Trophoblast cell (in vitro differentiated cells and primary cell): ENCODE measurements around the gene PATZ1. TPM values are rescaled to one million over a fixed set of nuclear protein-coding genes. Genes with fewer than 3 reads are reported as not detected.
A peak's percentile ranks its signal among the peaks of the same experiment; 100 is the strongest.
"Not testable (repeated sequence)": the region's sequence is repeated elsewhere in the genome, so short reads cannot be mapped to it uniquely, and the experiment has no call there.

Experiments used
- DNase-seq, 2 donors: peaks; one replicate each; pipeline ENCODE4 v3.0.0-alpha.2; 2016
- H2AFZ ChIP-seq: 2 replicates; pipeline ENCODE4 v1.6.1; 2013; ENCODE audit warnings: low read length, moderate library complexity, mild to moderate bottlenecking; ENCODE audit not compliant: insufficient read depth, poor library complexity
- H2AK5ac ChIP-seq: 2 replicates; pipeline ENCODE4 v1.6.1; 2013; ENCODE audit warnings: mild to moderate bottlenecking, low read length
- H2BK120ac ChIP-seq: 2 replicates; pipeline ENCODE4 v1.6.1; 2013; ENCODE audit warnings: low read length, mild to moderate bottlenecking, moderate library complexity; ENCODE audit not compliant: insufficient read depth, poor library complexity
- H2BK12ac ChIP-seq: 2 replicates; pipeline ENCODE4 v1.6.1; 2013; ENCODE audit warnings: mild to moderate bottlenecking, low read length, moderate library complexity
- H2BK5ac ChIP-seq: 2 replicates; pipeline ENCODE4 v1.6.1; 2013; ENCODE audit warnings: low read length, low read depth, moderate library complexity, mild to moderate bottlenecking; ENCODE audit not compliant: poor library complexity
- H3K14ac ChIP-seq: 2 replicates; pipeline ENCODE4 v1.6.1; 2013; ENCODE audit warnings: mild to moderate bottlenecking, low read length
- H3K18ac ChIP-seq: 2 replicates; pipeline ENCODE4 v1.6.1; 2013; ENCODE audit warnings: mild to moderate bottlenecking, low read length
- H3K23ac ChIP-seq: 2 replicates; pipeline ENCODE4 v1.6.1; 2013; ENCODE audit warnings: low read length
- H3K27ac ChIP-seq: 2 replicates; pipeline ENCODE4 v1.5.1; 2013; ENCODE audit warnings: low read depth, mild to moderate bottlenecking, inconsistent platforms, low read length, moderate library complexity
- H3K27me3 ChIP-seq: 2 replicates; pipeline ENCODE4 v1.6.1; 2013; ENCODE audit warnings: inconsistent platforms, mild to moderate bottlenecking, low read length, moderate library complexity; ENCODE audit not compliant: insufficient read depth
- H3K36me3 ChIP-seq, 2 experiments: 1 replicate in 1 of 2; 2 replicates in 1 of 2; pipeline ENCODE4 v1.6.1; 2013; ENCODE audit warnings: low read length in 2 of 2, mild to moderate bottlenecking in 2 of 2, moderate library complexity in 1 of 2; ENCODE audit not compliant: insufficient read depth in 2 of 2, control insufficient read depth in 1 of 2
- H3K4ac ChIP-seq: 2 replicates; pipeline ENCODE4 v1.6.1; 2013; ENCODE audit warnings: low read depth, mild to moderate bottlenecking, low read length, moderate library complexity
- H3K4me1 ChIP-seq, 2 experiments: 1 replicate in 1 of 2; 2 replicates in 1 of 2; pipeline ENCODE4 v1.6.1; 2013; ENCODE audit warnings: low read length in 2 of 2, mild to moderate bottlenecking in 2 of 2, moderate library complexity in 1 of 2; ENCODE audit not compliant: insufficient read depth in 2 of 2, control insufficient read depth in 1 of 2
- H3K4me2 ChIP-seq: 2 replicates; pipeline ENCODE4 v1.6.1; 2013; ENCODE audit warnings: inconsistent platforms, mild to moderate bottlenecking, low read length, moderate library complexity
- H3K4me3 ChIP-seq: 2 replicates; pipeline ENCODE4 v1.5.1; 2013; ENCODE audit warnings: mild to moderate bottlenecking, low read depth, low read length, inconsistent platforms
- H3K79me1 ChIP-seq: one replicate; pipeline ENCODE4 v1.6.1; 2013; ENCODE audit warnings: low read length
- H3K79me2 ChIP-seq: 2 replicates; pipeline ENCODE4 v1.6.1; 2013; ENCODE audit warnings: low read length, mild to moderate bottlenecking; ENCODE audit not compliant: control insufficient read depth, insufficient read depth, poor library complexity
- H3K9ac ChIP-seq: 2 replicates; pipeline ENCODE4 v1.6.1; 2013; ENCODE audit warnings: mild to moderate bottlenecking, low read length
- H3K9me3 ChIP-seq: 2 replicates; pipeline ENCODE4 v1.6.1; 2013; ENCODE audit warnings: low read depth, mild to moderate bottlenecking, control low read depth, inconsistent platforms, low read length; ENCODE audit not compliant: insufficient read depth
- H4K12ac ChIP-seq: 2 replicates; pipeline ENCODE4 v1.6.1; 2013; ENCODE audit warnings: low read depth, mild to moderate bottlenecking, low read length, moderate library complexity
- H4K8ac ChIP-seq: 2 replicates; pipeline ENCODE4 v1.6.1; 2013; ENCODE audit warnings: low read depth, mild to moderate bottlenecking, low read length, moderate library complexity
- H4K91ac ChIP-seq: one replicate; pipeline ENCODE4 v1.6.1; 2013; ENCODE audit warnings: low read depth, mild to moderate bottlenecking, low read length, moderate library complexity
- WGBS: extraction: QIAGEN DNeasy Blood & Tissue Kit; methylation state at CpG from one replicate; pipeline ENCODE4 v1.1.7; 2013; ENCODE audit warnings: missing lambda C conversion rate; ENCODE audit not compliant: insufficient read length, insufficient coverage; ENCODE audit errors: extremely low coverage; 5-methylcytosine and 5-hydroxymethylcytosine counted together
- polyA plus RNA-seq: library from polyadenylated mRNA; stranded (reverse); fragments of 200-250 nt; gene quantifications from 2 replicates; pipeline ENCODE4 v1.2.3, GENCODE V29; 2013

Gene PATZ1
- polyA plus RNA-seq, result 19.9 and 20.7 TPM in 2 replicates

GRCh38 chr22:31346255-31346732 lies at the start of gene PATZ1:
Gene PATZ1 (minus strand): TSS chr22:31346346. CDS start chr22:31345602, 744 bp downstream.
- Histone ChIP-seq H3K4me2 (peak within 1 kb of the TSS; percentile 95), H3K79me2 (peaks cover 33% of the 10 kb centered on the region), H3K9ac (peak within 1 kb of the TSS; percentile 96), H4K8ac (peak within 1 kb of the TSS; percentile 97), H3K4ac (peak within 1 kb of the TSS; percentile 91), H3K14ac (peak within 1 kb of the TSS; percentile 99), H2BK12ac (peak within 1 kb of the TSS; percentile 56), H3K9me3 (no peaks in the 10 kb centered on the region), H3K36me3 (peaks cover 25 to 28% of the 10 kb centered on the region in 2 experiments), H3K23ac (peak within 1 kb of the TSS; percentile 17), H3K4me1 (peaks cover 27 to 37% of the 10 kb centered on the region in 2 experiments), H3K18ac (peak within 1 kb of the TSS; percentile 95), H3K27ac (peak within 1 kb of the TSS; percentile 98), H2BK120ac (peak within 1 kb of the TSS; percentile 95), H3K79me1 (peaks cover 39% of the 10 kb centered on the region), H3K4me3 (peak within 1 kb of the TSS; percentile 91), H2AFZ (peak within 1 kb of the TSS; percentile 92), H2AK5ac (peak within 1 kb of the TSS; percentile 80), H3K27me3 (no peaks in the 10 kb centered on the region), H2BK5ac (peak within 1 kb of the TSS; percentile 96), H4K91ac (peak within 1 kb of the TSS; percentile 99), H4K12ac (peak within 1 kb of the TSS; percentile 99)
- peak; percentile 17 to 49 for DNase-seq
- WGBS, result no CpG with 5 or more reads among the region's 41 CpGs

- Histone ChIP-seq H4K8ac (no peak overlapping the region), H2BK12ac (no peak overlapping the region), H2BK120ac (no peak overlapping the region), H3K4me1 (no peaks in the 10 kb centered on the region), H3K79me1 (peaks cover 3% of the 10 kb centered on the region), H3K14ac (no peak overlapping the region), H3K79me2 (peaks cover 3% of the 10 kb centered on the region), H3K9me3 (peaks cover 2% of the 10 kb centered on the region), H3K4me2 (no peak overlapping the region), H3K27ac (no peak overlapping the region), H2BK5ac (no peak overlapping the region), H3K4ac (no peak overlapping the region), H3K27me3 (no peaks in the 10 kb centered on the region), H3K9ac (no peak overlapping the region), H4K91ac (no peak overlapping the region), H3K18ac (no peak overlapping the region), H2AK5ac (no peak overlapping the region), H3K23ac (no peak overlapping the region), H3K4me3 (no peak overlapping the region), H3K36me3 (no peaks in the 10 kb centered on the region), H2AFZ (no peak overlapping the region), H4K12ac (no peak overlapping the region)
- WGBS, result no CpG with 5 or more reads among the region's 3 CpGs
- no peak for DNase-seq
Measured at GRCh38 chr22:31394326-31394725, 48.2 kb upstream of the PATZ1 start.

GRCh38 chr22:31393893-31394292 lies 47.7 kb upstream of the PATZ1 start:
- H2BK120ac ChIP-seq, result no peak overlapping the region
- no peak overlapping the region for H3K14ac ChIP-seq
- no peak overlapping the region for H4K12ac ChIP-seq
- H3K36me3 ChIP-seq, result no peaks in the 10 kb centered on the region
- no peak overlapping the region for H4K8ac ChIP-seq
- H3K4me1 ChIP-seq, result no peaks in the 10 kb centered on the region
- H3K18ac ChIP-seq, result no peak overlapping the region
- H3K23ac ChIP-seq, result no peak overlapping the region
- no CpG with 5 or more reads among the region's 2 CpGs for WGBS
- no peak for DNase-seq
- H2AK5ac ChIP-seq, result no peak overlapping the region
- no peak overlapping the region for H3K9ac ChIP-seq
- peaks cover 2% of the 10 kb centered on the region for H3K9me3 ChIP-seq
- no peak overlapping the region for H3K27ac ChIP-seq
- H3K4ac ChIP-seq, result no peak overlapping the region
- no peaks in the 10 kb centered on the region for H3K27me3 ChIP-seq
- no peak overlapping the region for H2AFZ ChIP-seq
- H3K79me2 ChIP-seq, result no peaks in the 10 kb centered on the region
- H3K79me1 ChIP-seq, result peaks cover under 1% of the 10 kb centered on the region
- no peak overlapping the region for H3K4me2 ChIP-seq
- H2BK12ac ChIP-seq, result no peak overlapping the region
- no peak overlapping the region for H3K4me3 ChIP-seq
- no peak overlapping the region for H2BK5ac ChIP-seq
- no peak overlapping the region for H4K91ac ChIP-seq

GRCh38 chr22:31378651-31379050 lies 32.5 kb upstream of the PATZ1 start:
- not testable (repeated sequence) for H2BK12ac ChIP-seq, H3K79me1 ChIP-seq
- no CpG with 5 or more reads among the region's 6 CpGs for WGBS

More at GRCh38 chr22:31378651-31379050, 32.5 kb upstream of the PATZ1 start:
- H3K4me2 ChIP-seq, H3K9ac ChIP-seq, H2BK5ac ChIP-seq, H3K18ac ChIP-seq, H3K14ac ChIP-seq, H3K4ac ChIP-seq, H4K91ac ChIP-seq, H3K4me1 ChIP-seq, H3K36me3 ChIP-seq, H4K12ac ChIP-seq, H3K4me3 ChIP-seq, H3K27ac ChIP-seq, H3K79me2 ChIP-seq, DNase-seq, H3K9me3 ChIP-seq, H2AFZ ChIP-seq, H2AK5ac ChIP-seq, H3K23ac ChIP-seq, H4K8ac ChIP-seq, H3K27me3 ChIP-seq, H2BK120ac ChIP-seq: not testable (repeated sequence)
